ENCODE measurements around the gene FAM221A.

DNA sequence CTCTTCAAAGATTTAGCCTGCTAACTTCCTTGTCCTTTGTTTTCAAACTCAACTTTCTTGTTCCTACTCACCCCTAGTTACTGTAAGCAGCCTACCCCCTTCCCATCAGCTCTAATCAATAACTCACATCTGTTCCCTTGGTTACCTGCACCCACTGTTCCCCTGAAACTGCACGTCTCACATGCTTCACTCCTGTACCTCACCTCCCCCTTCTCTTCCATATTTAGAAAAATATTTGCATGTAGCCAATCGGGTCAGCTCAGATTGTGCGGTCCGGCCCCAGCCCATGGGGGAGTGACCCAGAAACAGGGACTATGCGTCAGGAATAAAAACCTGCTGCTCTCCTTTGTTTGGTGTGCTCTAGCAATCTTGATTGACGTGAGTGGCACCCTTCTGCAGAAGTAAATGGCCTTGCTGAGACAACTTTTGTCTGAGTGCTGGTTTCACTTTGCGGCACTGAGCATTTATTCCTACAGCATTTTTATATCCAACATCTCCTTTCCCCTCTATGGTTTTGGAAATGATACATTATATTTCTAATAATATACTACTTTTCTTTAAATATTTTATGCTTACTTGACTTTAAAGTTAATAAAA lies 21.1 kb upstream of the FAM221A start:
- TF ChIP-seq, protein P1, sequence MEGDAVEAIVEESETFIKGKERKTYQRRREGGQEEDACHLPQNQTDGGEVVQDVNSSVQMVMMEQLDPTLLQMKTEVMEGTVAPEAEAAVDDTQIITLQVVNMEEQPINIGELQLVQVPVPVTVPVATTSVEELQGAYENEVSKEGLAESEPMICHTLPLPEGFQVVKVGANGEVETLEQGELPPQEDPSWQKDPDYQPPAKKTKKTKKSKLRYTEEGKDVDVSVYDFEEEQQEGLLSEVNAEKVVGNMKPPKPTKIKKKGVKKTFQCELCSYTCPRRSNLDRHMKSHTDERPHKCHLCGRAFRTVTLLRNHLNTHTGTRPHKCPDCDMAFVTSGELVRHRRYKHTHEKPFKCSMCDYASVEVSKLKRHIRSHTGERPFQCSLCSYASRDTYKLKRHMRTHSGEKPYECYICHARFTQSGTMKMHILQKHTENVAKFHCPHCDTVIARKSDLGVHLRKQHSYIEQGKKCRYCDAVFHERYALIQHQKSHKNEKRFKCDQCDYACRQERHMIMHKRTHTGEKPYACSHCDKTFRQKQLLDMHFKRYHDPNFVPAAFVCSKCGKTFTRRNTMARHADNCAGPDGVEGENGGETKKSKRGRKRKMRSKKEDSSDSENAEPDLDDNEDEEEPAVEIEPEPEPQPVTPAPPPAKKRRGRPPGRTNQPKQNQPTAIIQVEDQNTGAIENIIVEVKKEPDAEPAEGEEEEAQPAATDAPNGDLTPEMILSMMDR (IDR thresholded peaks at IDR 0.05; ENCODE audit: low read depth, low read length), result no peak
- TF ChIP-seq EZH2phosphoT487 (IDR thresholded peaks at IDR 0.05; ENCODE audit: low read depth), result no peak

All from OCI-LY3 (cell line).